IPS-15b (cell line): ENCODE data around the gene NEDD4.

Source experiments
- H3K27me3 ChIP-seq: one replicate; pipeline ENCODE4 v1.6.1; 2013; ENCODE audit warnings: low read length; ENCODE audit not compliant: control insufficient read depth, insufficient read depth
- H3K36me3 ChIP-seq: one replicate; pipeline ENCODE4 v1.6.1; 2013; ENCODE audit warnings: low read length; ENCODE audit not compliant: control insufficient read depth, insufficient read depth
- H3K4me1 ChIP-seq: one replicate; pipeline ENCODE4 v1.6.1; 2013; ENCODE audit warnings: mild to moderate bottlenecking, low read length; ENCODE audit not compliant: control insufficient read depth, insufficient read depth
- H3K4me3 ChIP-seq: one replicate; pipeline ENCODE4 v1.5.1; 2013; ENCODE audit warnings: low read depth, low read length
- H3K9ac ChIP-seq: one replicate; pipeline ENCODE4 v1.6.1; 2013; ENCODE audit warnings: low read depth, mild to moderate bottlenecking, low read length
- H3K9me3 ChIP-seq: one replicate; pipeline ENCODE4 v1.6.1; 2013; ENCODE audit warnings: mild to moderate bottlenecking, low read length; ENCODE audit not compliant: control insufficient read depth, insufficient read depth

NEDD4 gene

DNA sequence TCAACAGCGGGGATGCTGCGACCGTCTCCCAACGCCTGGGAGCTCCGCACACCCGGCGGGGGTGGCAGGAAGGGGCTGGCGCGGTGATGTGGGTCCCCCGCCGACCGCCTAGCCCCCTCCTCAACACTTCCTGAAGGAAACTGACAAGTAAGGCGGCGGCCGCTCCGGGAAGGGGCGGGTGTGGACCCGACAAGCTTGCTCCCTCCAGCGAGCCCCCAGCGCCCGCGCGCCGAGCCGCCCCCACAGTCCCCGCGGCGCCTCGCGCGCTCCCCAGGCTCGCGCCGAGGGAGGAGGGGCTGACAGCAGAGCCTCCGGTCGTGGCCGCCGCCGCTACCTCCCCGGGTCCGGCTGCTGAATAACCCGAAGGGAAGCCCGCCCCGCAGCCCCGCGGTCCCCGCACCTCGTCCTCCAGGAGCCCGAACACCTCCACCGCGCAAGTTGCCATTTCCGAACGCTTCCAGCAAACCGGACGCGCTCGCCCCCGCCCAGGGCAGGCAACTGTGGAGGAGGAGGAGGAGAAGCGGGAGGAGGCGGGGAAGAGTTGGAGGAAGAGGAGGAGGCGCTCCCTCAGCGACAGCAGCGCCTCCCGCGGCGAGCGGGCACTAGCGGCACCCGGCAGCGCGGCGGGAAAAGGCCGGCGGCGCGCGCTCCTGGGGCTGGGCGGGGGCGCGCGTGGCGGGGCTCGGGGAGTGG is at the start of gene NEDD4:
TSS of gene NEDD4 (minus strand) at position 502 of the 693 bp plus-strand sequence. CDS start at position 445, 57 bp downstream.
- H3K9me3 ChIP-seq, result no peaks in the 10 kb centered on the region
- H3K4me1 ChIP-seq, result peaks cover 7% of the 10 kb centered on the region
- no peaks in the 10 kb centered on the region for H3K36me3 ChIP-seq
- peak within 1 kb of the TSS; percentile 79 for H3K4me3 ChIP-seq
- H3K9ac ChIP-seq, result no peak within 1 kb of the TSS
- peaks cover 15% of the 10 kb centered on the region for H3K27me3 ChIP-seq

DNA sequence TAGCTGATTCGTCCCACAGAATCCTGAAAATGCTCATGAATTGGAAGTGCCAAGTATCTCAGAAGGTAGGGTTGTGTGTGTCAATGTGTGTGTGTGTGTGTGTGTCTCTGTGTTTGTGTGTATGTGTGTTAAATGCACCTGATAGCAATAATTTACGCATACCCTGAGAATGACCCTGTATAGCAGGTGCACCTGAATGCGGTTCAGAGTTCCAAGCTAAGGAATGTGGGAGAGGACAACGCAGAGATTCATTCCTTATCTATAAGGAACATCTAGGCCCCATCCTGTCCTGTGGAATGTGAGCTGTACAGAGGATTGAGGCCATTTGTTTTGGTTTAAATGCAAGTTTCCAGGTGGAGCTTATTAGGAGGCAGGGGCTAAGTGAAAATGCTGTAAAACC is 49.1 kb upstream of the NEDD4 start:
- H3K9me3 ChIP-seq, result no peaks in the 10 kb centered on the region
- H3K4me3 ChIP-seq, result no peak overlapping the region
- H3K27me3 ChIP-seq, result no peaks in the 10 kb centered on the region
- no peaks in the 10 kb centered on the region for H3K36me3 ChIP-seq
- no peaks in the 10 kb centered on the region for H3K4me1 ChIP-seq
- no peak overlapping the region for H3K9ac ChIP-seq

- H3K9me3 ChIP-seq, result no peaks in the 10 kb centered on the region
- no peak overlapping the region for H3K4me3 ChIP-seq
- H3K9ac ChIP-seq, result no peak overlapping the region
- no peaks in the 10 kb centered on the region for H3K36me3 ChIP-seq
- no peaks in the 10 kb centered on the region for H3K4me1 ChIP-seq
- H3K27me3 ChIP-seq, result no peaks in the 10 kb centered on the region
Measured at GRCh38 chr15:56042031-56042430, 48.6 kb upstream of the NEDD4 start.

DNA sequence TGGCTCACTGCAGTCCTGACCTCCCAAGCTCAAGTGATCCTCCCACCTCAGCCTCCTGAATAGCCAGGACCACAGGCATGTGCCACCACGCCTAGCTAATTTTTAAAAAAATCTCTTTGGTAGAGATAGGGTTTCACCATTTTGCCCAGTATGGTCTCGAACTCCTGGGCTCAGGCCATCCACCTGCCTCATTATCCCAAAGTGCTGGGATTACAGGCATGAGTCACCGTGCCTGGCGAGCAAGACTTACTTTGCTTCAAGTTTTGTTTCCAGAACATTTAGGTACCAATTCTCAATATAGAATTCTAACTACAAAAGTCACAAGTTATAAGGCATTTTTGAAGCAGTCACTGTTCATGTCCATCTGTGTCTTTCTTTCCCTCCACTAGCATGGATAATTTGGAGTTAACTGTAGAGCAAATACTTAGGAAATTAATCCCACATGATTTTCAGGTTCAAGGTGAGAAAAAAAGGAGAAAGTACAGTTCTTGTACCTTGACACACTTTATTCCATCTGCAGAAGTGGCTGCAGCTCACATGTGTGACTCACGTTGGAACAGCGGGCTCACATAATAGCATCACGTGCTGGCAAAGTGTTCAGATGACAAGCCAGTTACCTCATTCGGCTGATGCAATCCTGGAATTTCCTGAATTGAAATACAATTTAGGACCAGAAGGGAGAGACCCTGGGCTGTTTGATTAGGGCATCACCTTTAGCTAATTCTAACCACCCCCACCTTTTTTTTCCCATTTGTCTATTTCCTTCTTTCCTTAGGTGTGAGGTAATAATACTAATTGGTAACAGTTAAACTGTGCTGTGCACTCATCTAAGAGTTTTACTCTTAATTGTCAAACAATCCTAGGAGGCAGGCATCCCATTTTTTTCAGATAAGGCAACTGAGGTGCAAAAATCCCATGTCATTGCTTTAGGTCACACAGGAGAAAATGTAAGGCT is 46.9 kb upstream of the NEDD4 start:
- H3K4me3 ChIP-seq, result no peak overlapping the region
- no peaks in the 10 kb centered on the region for H3K9me3 ChIP-seq
- no peak overlapping the region for H3K9ac ChIP-seq
- no peaks in the 10 kb centered on the region for H3K4me1 ChIP-seq
- no peaks in the 10 kb centered on the region for H3K27me3 ChIP-seq
- no peaks in the 10 kb centered on the region for H3K36me3 ChIP-seq

DNA sequence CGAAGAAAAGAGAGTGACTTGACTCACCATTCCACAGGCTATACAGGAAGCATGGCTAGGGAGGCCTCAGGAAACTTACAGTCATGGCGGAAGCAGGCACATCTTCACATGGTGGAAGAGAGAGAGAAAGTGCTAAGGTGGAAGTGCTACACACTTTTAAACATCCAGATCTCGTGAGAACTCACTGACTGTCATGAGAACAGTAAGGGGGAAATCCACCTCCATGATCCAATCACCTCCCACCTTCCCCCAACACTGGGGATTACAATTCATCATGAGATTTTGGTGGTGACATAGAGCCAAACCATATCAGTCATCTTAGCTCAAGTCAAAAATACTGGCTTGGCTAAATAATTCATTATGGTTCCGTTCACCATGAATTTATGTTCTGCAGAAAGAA is 45.3 kb upstream of the NEDD4 start:
- Histone ChIP-seq H3K9ac (no peak overlapping the region), H3K4me1 (no peaks in the 10 kb centered on the region), H3K27me3 (no peaks in the 10 kb centered on the region), H3K9me3 (no peaks in the 10 kb centered on the region), H3K4me3 (no peak overlapping the region), H3K36me3 (no peaks in the 10 kb centered on the region)

- H3K4me1 ChIP-seq, result no peaks in the 10 kb centered on the region
- H3K36me3 ChIP-seq, result no peaks in the 10 kb centered on the region
- H3K27me3 ChIP-seq, result no peaks in the 10 kb centered on the region
- H3K9ac ChIP-seq, result no peak overlapping the region
- H3K4me3 ChIP-seq, result no peak overlapping the region
- no peaks in the 10 kb centered on the region for H3K9me3 ChIP-seq
Measured at GRCh38 chr15:56038015-56038414, 44.6 kb upstream of the NEDD4 start.

DNA sequence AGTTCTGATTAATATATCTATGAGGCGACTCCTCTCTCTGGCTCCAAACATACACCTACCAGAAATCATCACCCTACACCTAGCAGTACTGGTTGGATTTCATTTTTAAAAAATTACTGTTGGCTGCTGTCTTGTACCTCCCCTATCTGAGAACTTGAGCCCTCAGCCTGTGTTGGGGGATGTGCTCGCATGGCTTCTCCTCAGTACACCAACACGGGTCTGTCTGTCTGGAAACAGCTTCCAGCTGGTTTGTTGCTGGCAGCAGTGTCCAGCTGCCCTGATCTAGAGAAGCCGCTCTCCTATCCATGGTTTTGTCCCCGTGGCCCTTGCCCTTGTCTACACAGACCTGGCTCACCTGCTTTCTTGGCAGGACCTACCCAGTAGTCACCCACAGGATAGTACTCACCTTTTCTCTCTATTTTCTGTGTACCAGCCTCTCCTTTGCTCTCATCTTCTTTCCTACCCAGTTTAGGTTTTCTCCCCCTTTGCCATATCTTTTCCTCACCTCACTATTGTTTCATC is 43.2 kb upstream of the NEDD4 start:
- H3K27me3 ChIP-seq, result no peaks in the 10 kb centered on the region
- H3K9me3 ChIP-seq, result no peaks in the 10 kb centered on the region
- no peaks in the 10 kb centered on the region for H3K36me3 ChIP-seq
- no peaks in the 10 kb centered on the region for H3K4me1 ChIP-seq
- no peak overlapping the region for H3K9ac ChIP-seq
- no peak overlapping the region for H3K4me3 ChIP-seq

DNA sequence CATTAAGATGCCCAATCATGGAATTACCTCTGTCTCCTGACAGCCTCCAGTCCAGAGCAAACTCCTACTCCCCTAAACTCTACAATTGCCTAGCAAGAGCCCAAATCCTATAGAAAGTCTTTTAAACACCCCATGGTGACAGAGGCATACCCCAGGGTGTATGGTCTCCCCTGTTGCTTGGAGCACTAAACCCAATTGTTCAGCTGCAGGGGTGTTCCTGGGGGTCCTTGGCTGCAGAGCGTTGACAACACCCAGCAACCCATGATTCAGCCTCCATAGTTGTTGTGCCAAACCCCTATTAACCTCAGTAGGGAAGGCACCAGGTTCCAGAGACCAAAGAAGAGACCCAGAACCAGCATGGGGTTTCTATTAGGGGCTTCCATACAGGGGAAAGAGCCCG is 41.8 kb upstream of the NEDD4 start:
- H3K4me3 ChIP-seq, result no peak overlapping the region
- no peaks in the 10 kb centered on the region for H3K4me1 ChIP-seq
- no peaks in the 10 kb centered on the region for H3K27me3 ChIP-seq
- H3K9ac ChIP-seq, result no peak overlapping the region
- H3K9me3 ChIP-seq, result no peaks in the 10 kb centered on the region
- no peaks in the 10 kb centered on the region for H3K36me3 ChIP-seq

DNA sequence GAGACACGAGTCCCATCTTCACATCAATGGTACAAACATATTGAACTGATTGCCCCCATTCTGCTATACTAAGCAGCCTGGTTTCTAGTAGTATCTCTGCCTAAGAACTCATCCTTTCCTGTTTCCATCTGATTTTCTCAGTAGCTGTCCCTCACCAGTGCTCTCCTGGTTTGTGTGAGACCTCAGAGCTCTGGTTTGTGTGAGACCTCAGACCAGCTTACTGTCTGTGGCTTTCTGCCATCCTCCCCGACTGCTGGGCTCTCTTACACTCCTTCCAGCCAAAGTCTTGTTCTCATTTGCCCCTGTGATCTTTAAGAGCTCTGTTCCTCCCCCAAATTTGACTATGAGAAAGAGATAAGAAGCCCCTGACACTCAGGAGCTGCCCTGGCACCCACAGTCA is 41.1 kb upstream of the NEDD4 start:
- no peaks in the 10 kb centered on the region for H3K36me3 ChIP-seq
- H3K9ac ChIP-seq, result no peak overlapping the region
- no peaks in the 10 kb centered on the region for H3K4me1 ChIP-seq
- H3K9me3 ChIP-seq, result no peaks in the 10 kb centered on the region
- H3K4me3 ChIP-seq, result no peak overlapping the region
- no peaks in the 10 kb centered on the region for H3K27me3 ChIP-seq

DNA sequence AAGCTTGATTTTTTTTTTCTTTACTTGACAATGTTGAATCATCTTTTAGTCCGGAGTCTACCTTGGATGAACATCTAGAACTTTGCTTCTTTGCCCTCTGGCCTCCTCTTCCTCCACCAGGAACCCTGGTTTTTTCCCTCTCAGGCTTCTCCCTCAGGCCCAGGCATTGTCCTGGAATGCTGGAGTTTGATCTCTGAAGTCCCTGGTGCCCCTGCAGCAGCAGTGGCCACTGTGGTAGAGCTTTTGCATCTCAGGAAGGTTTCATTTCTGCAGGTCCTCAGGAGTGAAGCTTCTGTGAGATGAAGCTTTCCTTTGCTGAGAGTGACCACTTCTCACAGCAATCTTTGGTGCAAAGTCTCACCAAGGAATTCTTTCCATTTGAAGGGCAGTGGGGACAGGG is 39.0 kb upstream of the NEDD4 start:
- H3K27me3 ChIP-seq, result no peaks in the 10 kb centered on the region
- H3K4me3 ChIP-seq, result no peak overlapping the region
- no peaks in the 10 kb centered on the region for H3K4me1 ChIP-seq
- no peaks in the 10 kb centered on the region for H3K9me3 ChIP-seq
- H3K9ac ChIP-seq, result no peak overlapping the region
- no peaks in the 10 kb centered on the region for H3K36me3 ChIP-seq

DNA sequence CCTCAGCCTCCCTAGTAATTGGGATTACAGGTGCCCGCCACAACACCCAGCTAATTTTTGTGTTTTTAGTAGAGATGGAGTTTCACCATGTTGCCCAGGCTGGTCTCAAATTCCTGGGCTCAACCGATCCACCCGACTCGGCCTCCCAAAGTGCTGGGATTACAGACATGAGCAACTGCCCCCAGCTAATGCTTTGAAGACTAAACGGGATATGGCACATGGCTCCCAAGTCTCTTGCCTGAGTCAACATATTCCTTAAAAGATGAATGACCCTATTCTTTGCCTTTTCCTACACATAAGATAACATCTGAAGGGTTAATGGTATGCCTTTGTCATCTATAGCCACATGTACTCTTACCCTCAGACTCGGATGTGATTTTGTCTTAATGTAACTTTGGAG is 38.4 kb upstream of the NEDD4 start:
- Histone ChIP-seq H3K4me3 (no peak overlapping the region), H3K36me3 (no peaks in the 10 kb centered on the region), H3K9me3 (no peaks in the 10 kb centered on the region), H3K9ac (no peak overlapping the region), H3K27me3 (no peaks in the 10 kb centered on the region), H3K4me1 (no peaks in the 10 kb centered on the region)

GRCh38 chr15:56031402-56031801 is 38.0 kb upstream of the NEDD4 start:
- Histone ChIP-seq H3K27me3 (no peaks in the 10 kb centered on the region), H3K36me3 (no peaks in the 10 kb centered on the region), H3K9me3 (no peaks in the 10 kb centered on the region), H3K4me3 (no peak overlapping the region), H3K4me1 (no peaks in the 10 kb centered on the region), H3K9ac (no peak overlapping the region)
